Right renal cortex interstitium (tissue), 3 donors: Measurements from ENCODE around the gene DHPS. TPM values are rescaled to one million over a fixed set of nuclear protein-coding genes. Genes with fewer than 3 reads are reported as not detected.

Experiments used
- DNase-seq, 3 donors: peaks; one replicate each; pipeline ENCODE4 v3.0.0-alpha.2; 2013; ENCODE audit warnings: low read depth in 3 of 3, low spot score in 2 of 3
- polyA plus RNA-seq, 3 donors: library from polyadenylated mRNA; unstranded; fragments of 120-200 nt; gene quantifications; one replicate each; pipeline ENCODE4 v1.2.1, GENCODE V29; 2013; ENCODE audit not compliant: insufficient read length in 3 of 3

DHPS gene
- polyA plus RNA-seq, 3 donors = 72.8 to 76.2 (median 72.9) TPM

- DNase-seq = peak in 1 of 3 donors; percentile 41
Observed at GRCh38 chr19:12676384-12676792, 5.3 kb downstream of the DHPS start.

- DNase-seq = no peak
Observed at GRCh38 chr19:12675940-12676339, 5.7 kb downstream of the DHPS start.

- no peak for DNase-seq
Observed at GRCh38 chr19:12675399-12675798, 6.3 kb downstream of the DHPS start.

GRCh38 chr19:12672744-12673143 is 8.9 kb downstream of the DHPS start:
- no peak for DNase-seq

GRCh38 chr19:12670159-12670928 is 11.3 kb downstream of the DHPS start:
- DNase-seq = no peak

- DNase-seq = peak; percentile 79 to 92 (median 81)
Observed at GRCh38 chr19:12669270-12670158, 12.2 kb downstream of the DHPS start.

GRCh38 chr19:12668932-12669269 is 12.8 kb downstream of the DHPS start:
- no peak for DNase-seq

GRCh38 chr19:12668346-12668745 is 13.3 kb downstream of the DHPS start:
- no peak for DNase-seq

GRCh38 chr19:12667731-12668302 is 13.9 kb downstream of the DHPS start:
- DNase-seq = no peak

- no peak for DNase-seq
Observed at GRCh38 chr19:12666265-12667048, 15.2 kb downstream of the DHPS start, which contains the start of the genes MAN2B1 and WDR83. MAN2B1 (minus strand) TSS chr19:12666742; CDS start chr19:12666701, 41 bp downstream. WDR83 (plus strand) TSS chr19:12666807; CDS start chr19:12669791, 2,984 bp downstream.

- DNase-seq = no peak
Observed at GRCh38 chr19:12665671-12666264, 15.9 kb downstream of the DHPS start.

- no peak for DNase-seq
Observed at GRCh38 chr19:12665281-12665573, 16.5 kb downstream of the DHPS start.

GRCh38 chr19:12664406-12665280 is 17.0 kb downstream of the DHPS start:
- DNase-seq = no peak

GRCh38 chr19:12660980-12661379 is 20.7 kb downstream of the DHPS start:
- DNase-seq = no peak

- DNase-seq = no peak
Observed at GRCh38 chr19:12657966-12658365, 23.7 kb downstream of the DHPS start.

- DNase-seq = no peak
Observed at GRCh38 chr19:12656899-12657571, 24.6 kb downstream of the DHPS start.

- DNase-seq = no peak
Observed at GRCh38 chr19:12655546-12655945, 26.1 kb downstream of the DHPS start.

- no peak for DNase-seq
Observed at GRCh38 chr19:12652219-12652618, 29.5 kb downstream of the DHPS start.

- no peak for DNase-seq
Observed at GRCh38 chr19:12649941-12650340, 31.7 kb downstream of the DHPS start.
